HepG2 (cell line): ENCODE results near the gene IST1. TPM values are rescaled to one million over a fixed set of nuclear protein-coding genes. Genes with fewer than 3 reads are reported as not detected.

Source experiments
- FOXK1 ChIP-seq: sonication (generic); formaldehyde crosslinking; IDR thresholded peaks from 2 replicates; pipeline ENCODE4 v1.4.0; 2020; ENCODE audit warnings: low read depth, missing genetic modification reagents, borderline replicate concordance
- HES4 ChIP-seq: sonication (generic); formaldehyde crosslinking; IDR thresholded peaks from 2 replicates; pipeline ENCODE4 v1.9.0; 2021; ENCODE audit warnings: mild to moderate bottlenecking, missing genetic modification reagents, borderline replicate concordance
- ISL2 ChIP-seq: sonication (generic); formaldehyde crosslinking; IDR thresholded peaks from 2 replicates; pipeline ENCODE4 v1.5.0; 2020; ENCODE audit warnings: missing genetic modification reagents
- ISX ChIP-seq: sonication (generic); formaldehyde crosslinking; conservative IDR thresholded peaks from 2 replicates; pipeline ENCODE4 v1.5.0; 2020; ENCODE audit warnings: missing genetic modification reagents
- JUNB ChIP-seq: sonication (generic); formaldehyde crosslinking; IDR thresholded peaks from 2 replicates; pipeline ENCODE4 v1.8.0; 2022; ENCODE audit warnings: missing genetic modification reagents, mild to moderate bottlenecking, borderline replicate concordance
- KDM5B ChIP-seq: sonication (generic); formaldehyde crosslinking; IDR thresholded peaks from 2 replicates; pipeline ENCODE4 v1.4.0; 2020; ENCODE audit warnings: missing genetic modification reagents, mild to moderate bottlenecking, borderline replicate concordance
- NFE2 ChIP-seq: sonication (generic); formaldehyde crosslinking; IDR thresholded peaks from 2 replicates; pipeline ENCODE4 v1.4.0; 2020; ENCODE audit warnings: missing genetic modification reagents
- PCBP1 ChIP-seq: fragments of 200-400 bp; formaldehyde crosslinking; IDR thresholded peaks from 2 replicates; pipeline ENCODE4 v1.6.1; 2017; ENCODE audit warnings: mild to moderate bottlenecking, low read depth, low read length, borderline replicate concordance
- POLR2AphosphoS2 ChIP-seq: IDR thresholded peaks from 2 replicates; pipeline ENCODE4 v1.6.1; 2011; ENCODE audit warnings: low read depth, low read length, improper control_type of control experiment
- RFXAP ChIP-seq: sonication (generic); formaldehyde crosslinking; IDR thresholded peaks from 2 replicates; pipeline ENCODE4 v1.4.0; 2020; ENCODE audit warnings: missing genetic modification reagents, borderline replicate concordance
- TCF12 ChIP-seq, 2 experiments: fragments of 450-650 bp in 1 of 2; sonication (generic) in 1 of 2; formaldehyde crosslinking in 1 of 2; IDR thresholded peaks; 2 replicates each; pipeline versions ENCODE4 v1.6.1 to v1.8.0; 2017 to 2022; ENCODE audit warnings: antibody characterized with exemption in 1 of 2, mild to moderate bottlenecking in 1 of 2, missing genetic modification reagents in 1 of 2, moderate library complexity in 1 of 2
- TFAP4 ChIP-seq: sonication (generic); IDR thresholded peaks from 2 replicates; pipeline ENCODE4 v1.6.1; 2016; ENCODE audit warnings: low read depth, borderline replicate concordance
- THAP9 ChIP-seq: sonication (generic); formaldehyde crosslinking; IDR thresholded peaks from 2 replicates; pipeline ENCODE4; 2020; ENCODE audit warnings: missing genetic modification reagents, mild to moderate bottlenecking, borderline replicate concordance
- TRAFD1 ChIP-seq: sonication (generic); formaldehyde crosslinking; IDR thresholded peaks from 2 replicates; pipeline ENCODE4 v1.5.1; 2020; ENCODE audit warnings: missing genetic modification reagents, mild to moderate bottlenecking, borderline replicate concordance
- ZFY ChIP-seq: sonication (generic); formaldehyde crosslinking; IDR thresholded peaks from 2 replicates; pipeline ENCODE4 v1.4.0; 2020; ENCODE audit warnings: missing genetic modification reagents
- ZNF160 ChIP-seq: sonication (generic); formaldehyde crosslinking; IDR thresholded peaks from 2 replicates; pipeline ENCODE4 v1.8.0; 2022; ENCODE audit warnings: mild to moderate bottlenecking, inconsistent platforms, missing genetic modification reagents
- ZNF720 ChIP-seq: sonication (generic); formaldehyde crosslinking; IDR thresholded peaks from 2 replicates; pipeline ENCODE4 v1.4.0; 2020; ENCODE audit warnings: missing genetic modification reagents
- ZNF747 ChIP-seq: sonication (generic); formaldehyde crosslinking; IDR thresholded peaks from 2 replicates; pipeline ENCODE4 v1.8.1; 2023; ENCODE audit warnings: missing genetic modification reagents, mild to moderate bottlenecking, borderline replicate concordance
- polyA plus RNA-seq, 8 experiments: library from polyadenylated mRNA; depleted of rRNA in 3 of 8; stranded (reverse) in 7 of 8; unstranded in 1 of 8; fragments of >200 nt; fragmentation: Illumina TruSeq in 4 of 8; extraction: Trizol in 4 of 8; gene quantifications; 2 replicates each; pipeline versions ENCODE4 v1.2.1 to v1.2.3, GENCODE V29; 2011 to 2016; ENCODE audit warnings: low read depth in 4 of 8, missing spikeins in 1 of 8, mixed read lengths in 1 of 8; ENCODE audit not compliant: insufficient read depth in 1 of 8
- total RNA-seq, 5 experiments: library from RNA; depleted of rRNA; stranded (reverse); fragments of >200 nt; fragmentation: Illumina TruSeq; extraction: Trizol; gene quantifications; 2 replicates each; pipeline ENCODE4 v1.2.3, GENCODE V29; 2016; ENCODE audit warnings: low read depth in 1 of 5
- TF ChIP-seq, protein P1 (sequence below): sonication (generic); formaldehyde crosslinking; IDR thresholded peaks from 2 replicates; pipeline ENCODE4 v1.4.0; 2020; ENCODE audit warnings: missing genetic modification reagents
- TF ChIP-seq, protein P2 (sequence below): sonication (generic); formaldehyde crosslinking; IDR thresholded peaks from 2 replicates; pipeline ENCODE4 v1.9.0; 2021; ENCODE audit warnings: missing genetic modification reagents, borderline replicate concordance

IST1 gene
- total and polyA plus RNA-seq, 2 of the 13 experiments (the other 11 are each of a cell fraction or from before 2014, with no cell fraction given), result 346 to 415 TPM

DNA sequence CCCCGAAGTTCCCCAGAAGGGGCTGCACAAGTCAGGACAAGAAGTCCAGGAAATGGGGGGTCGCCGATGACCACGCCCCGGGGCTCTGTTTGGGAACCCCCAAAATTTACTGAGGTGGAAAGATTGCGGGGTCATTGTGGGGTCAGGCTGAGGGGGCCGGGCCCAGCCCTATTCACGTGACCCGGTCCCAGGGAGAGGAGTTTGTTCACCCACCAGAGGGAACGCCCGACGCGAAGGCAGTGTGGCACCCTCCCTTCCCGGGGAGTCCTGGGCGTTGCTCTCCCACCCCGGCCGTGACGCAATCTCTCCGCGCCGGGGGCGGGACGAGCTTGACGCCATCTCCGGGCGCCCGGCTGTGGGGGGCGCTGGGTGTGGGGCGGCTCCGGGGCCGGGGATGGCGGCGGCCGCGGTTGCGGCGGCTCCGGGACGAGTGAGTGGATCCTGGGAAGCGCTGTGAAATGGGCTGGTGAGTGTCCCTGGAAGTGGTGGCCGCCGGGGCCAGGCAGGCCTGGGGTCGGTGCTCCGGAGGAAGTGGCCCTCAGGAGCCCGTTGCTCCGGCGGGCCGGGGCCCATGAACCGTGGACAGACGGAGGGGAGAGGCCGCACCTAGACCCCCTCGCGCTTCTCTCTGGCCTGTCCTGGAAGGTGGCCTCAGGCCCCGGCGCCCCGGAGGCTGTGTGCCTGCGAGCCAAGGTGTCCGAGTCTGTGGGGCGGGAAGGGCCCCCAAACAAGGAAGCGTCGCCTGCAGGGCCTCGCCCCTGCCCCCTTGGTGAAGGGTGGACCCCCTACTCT lies 49.5 kb upstream of the IST1 start, which contains the start of gene ATXN1L (continued):
- TF ChIP-seq ZNF747 (CRISPR knock-in tag) (no peak; the same call in 1 of the 2 replicates), NFE2 (no peak), RFXAP (CRISPR knock-in tag) (peak; percentile 86), TCF12 (IDR thresholded peaks at IDR 0.05) (no peak), TCF12 (CRISPR knock-in tag; IDR thresholded peaks at IDR 0.05) (peak; percentile 84), ISL2 (CRISPR knock-in tag) (peak; percentile 74), PCBP1 (peak; percentile 73; the same call in 1 of the 2 replicates), HES4 (CRISPR knock-in tag) (no peak), ZNF160 (CRISPR knock-in tag) (no peak), KDM5B (CRISPR knock-in tag) (peak; percentile 94), TRAFD1 (CRISPR knock-in tag) (peak; percentile 80; the same call in 1 of the 2 replicates), POLR2AphosphoS2 (no peak), THAP9 (CRISPR knock-in tag) (no peak; the same call in 1 of the 2 replicates), JUNB (CRISPR knock-in tag) (no peak), ZFY (peak; percentile 94), FOXK1 (CRISPR knock-in tag) (peak; percentile 96), ISX (CRISPR knock-in tag) (peak; percentile 15; the same call in 1 of the 2 replicates), ZNF720 (CRISPR knock-in tag) (no peak), TFAP4 (peak; percentile 31; the same call in 1 of the 2 replicates)
- TF ChIP-seq, protein P1, sequence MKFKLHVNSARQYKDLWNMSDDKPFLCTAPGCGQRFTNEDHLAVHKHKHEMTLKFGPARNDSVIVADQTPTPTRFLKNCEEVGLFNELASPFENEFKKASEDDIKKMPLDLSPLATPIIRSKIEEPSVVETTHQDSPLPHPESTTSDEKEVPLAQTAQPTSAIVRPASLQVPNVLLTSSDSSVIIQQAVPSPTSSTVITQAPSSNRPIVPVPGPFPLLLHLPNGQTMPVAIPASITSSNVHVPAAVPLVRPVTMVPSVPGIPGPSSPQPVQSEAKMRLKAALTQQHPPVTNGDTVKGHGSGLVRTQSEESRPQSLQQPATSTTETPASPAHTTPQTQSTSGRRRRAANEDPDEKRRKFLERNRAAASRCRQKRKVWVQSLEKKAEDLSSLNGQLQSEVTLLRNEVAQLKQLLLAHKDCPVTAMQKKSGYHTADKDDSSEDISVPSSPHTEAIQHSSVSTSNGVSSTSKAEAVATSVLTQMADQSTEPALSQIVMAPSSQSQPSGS (CRISPR knock-in tag), result peak; percentile 85
- TF ChIP-seq, protein P2, sequence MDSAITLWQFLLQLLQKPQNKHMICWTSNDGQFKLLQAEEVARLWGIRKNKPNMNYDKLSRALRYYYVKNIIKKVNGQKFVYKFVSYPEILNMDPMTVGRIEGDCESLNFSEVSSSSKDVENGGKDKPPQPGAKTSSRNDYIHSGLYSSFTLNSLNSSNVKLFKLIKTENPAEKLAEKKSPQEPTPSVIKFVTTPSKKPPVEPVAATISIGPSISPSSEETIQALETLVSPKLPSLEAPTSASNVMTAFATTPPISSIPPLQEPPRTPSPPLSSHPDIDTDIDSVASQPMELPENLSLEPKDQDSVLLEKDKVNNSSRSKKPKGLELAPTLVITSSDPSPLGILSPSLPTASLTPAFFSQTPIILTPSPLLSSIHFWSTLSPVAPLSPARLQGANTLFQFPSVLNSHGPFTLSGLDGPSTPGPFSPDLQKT (CRISPR knock-in tag), result peak; percentile 77; the same call in 1 of the 2 replicates
